Suprapubic skin (tissue), 3 donors: ENCODE measurements around the gene ZC3HAV1L.

ENCODE experiments used
- CTCF ChIP-seq, 2 donors: fragments of 200-600 bp in 1 of 2; fragments of 450-650 bp in 1 of 2; sonication (generic) in 1 of 2; IDR thresholded peaks; one replicate each; pipeline ENCODE4 v1.5.1; 2016 to 2019; ENCODE audit warnings: antibody characterized with exemption in 2 of 2, mild to moderate bottlenecking in 1 of 2, moderate library complexity in 1 of 2
- POLR2AphosphoS5 ChIP-seq, 3 donors: sonication (generic); formaldehyde crosslinking; IDR thresholded peaks; one replicate each; pipeline ENCODE4 v1.6.1; 2017; ENCODE audit warnings: antibody characterized with exemption in 3 of 3

DNA sequence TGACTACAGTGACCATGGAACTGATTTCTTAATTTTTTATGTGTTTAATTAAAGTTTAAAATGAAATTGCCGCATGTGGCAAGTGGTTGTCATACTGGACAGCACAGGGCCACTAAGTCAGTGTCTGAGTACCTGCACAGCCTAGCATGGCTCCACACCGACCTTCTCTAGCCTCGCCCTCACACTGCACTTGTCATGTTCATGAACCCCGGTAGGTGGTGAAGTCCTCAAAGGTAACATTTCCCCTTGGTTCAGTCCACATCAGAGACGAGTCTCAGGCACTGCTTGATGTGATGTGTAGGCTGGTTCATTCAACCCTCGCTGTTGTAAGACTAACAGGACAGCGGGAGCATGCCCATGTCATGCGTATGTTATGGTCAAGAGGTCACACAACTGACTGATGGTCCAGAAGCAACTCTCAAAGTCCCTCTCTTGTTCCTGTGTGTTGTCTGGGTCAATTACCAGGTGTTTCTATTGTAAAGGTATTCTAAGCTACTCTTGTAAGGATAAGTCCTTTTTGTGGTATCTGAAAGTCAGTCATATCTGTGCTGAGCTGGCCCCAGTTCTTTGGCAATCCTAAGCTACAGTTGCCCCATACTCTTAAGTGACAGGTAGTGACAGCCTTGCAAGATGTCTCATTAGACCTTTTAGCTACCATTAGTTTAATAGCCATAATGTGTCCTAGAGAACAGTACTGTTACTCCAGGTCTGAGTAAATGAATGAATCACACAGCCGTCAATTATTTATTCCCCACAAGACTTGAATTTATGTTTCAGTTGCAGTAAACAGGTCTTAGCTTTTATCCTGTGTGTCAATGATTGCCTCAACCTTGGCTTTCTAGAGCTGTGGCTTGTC lies 32.9 kb upstream of the ZC3HAV1L start:
- no peak for TF ChIP-seq CTCF (IDR thresholded peaks at IDR 0.05)
- TF ChIP-seq POLR2AphosphoS5 (IDR thresholded peaks at IDR 0.05), result no peak
